AG09309 (cell line): Measurements from ENCODE around the gene GAS6.

Source experiments
- DNase-seq: peaks from one replicate; pipeline ENCODE4 v3.0.0-alpha.2; 2010; ENCODE audit warnings: low read depth
- H3K4me3 ChIP-seq: 2 replicates; pipeline ENCODE4 v1.5.1; 2011; ENCODE audit warnings: mild to moderate bottlenecking, low read depth, low read length, moderate library complexity; ENCODE audit not compliant: control insufficient read depth
- CTCF ChIP-seq: IDR thresholded peaks from 2 replicates; pipeline ENCODE4 v1.5.1; 2011; ENCODE audit warnings: mild to moderate bottlenecking, low read depth, low read length, inconsistent platforms; ENCODE audit not compliant: insufficient read depth, control insufficient read depth; ENCODE audit errors: missing control alignments

The GAS6 gene

GRCh38 chr13:113851480-113851803 is 12.4 kb downstream of the GAS6 start:
- no peak for TF ChIP-seq CTCF
- DNase-seq: no peak
- H3K4me3 ChIP-seq: no peak overlapping the region

GRCh38 chr13:113850722-113851479 is 13.0 kb downstream of the GAS6 start:
- H3K4me3 ChIP-seq: no peak overlapping the region
- no peak for DNase-seq
- no peak for TF ChIP-seq CTCF

- H3K4me3 ChIP-seq: no peak overlapping the region
- no peak for TF ChIP-seq CTCF
- no peak for DNase-seq
These were observed 13.7 kb downstream of the GAS6 start for GRCh38 chr13:113849981-113850721.

GRCh38 chr13:113849546-113849945 is 14.3 kb downstream of the GAS6 start:
- H3K4me3 ChIP-seq: no peak overlapping the region
- no peak for TF ChIP-seq CTCF
- no peak for DNase-seq

GRCh38 chr13:113848431-113849260 is 15.2 kb downstream of the GAS6 start:
- DNase-seq: no peak
- TF ChIP-seq CTCF: no peak
- H3K4me3 ChIP-seq: no peak overlapping the region

GRCh38 chr13:113848020-113848419 is 15.9 kb downstream of the GAS6 start:
- no peak overlapping the region for H3K4me3 ChIP-seq
- no peak for DNase-seq
- TF ChIP-seq CTCF: no peak
